NB4 (cell line): ENCODE measurements around the gene MYADML2.

Experiments
- CTCF ChIP-seq: IDR thresholded peaks from one replicate; pipeline ENCODE4 v1.5.1; 2012; ENCODE audit warnings: low read depth, low read length
- MAX ChIP-seq: IDR thresholded peaks from 2 replicates; pipeline ENCODE4 v1.6.1; 2011; ENCODE audit warnings: low read depth, low read length
- POLR2A ChIP-seq: IDR thresholded peaks from 2 replicates; pipeline ENCODE4 v1.6.1; 2011; ENCODE audit warnings: mild to moderate bottlenecking; ENCODE audit not compliant: insufficient read length; ENCODE audit errors: extremely low read depth

GRCh38 chr17:81913394-81914102 is 33.5 kb downstream of the MYADML2 start:
- TF ChIP-seq POLR2A (no peak), CTCF (no peak), MAX (no peak)
